HEK293 (cell line): ENCODE data around the gene RAP1A.
A peak's percentile ranks its signal among the peaks of the same experiment; 100 is the strongest.

ENCODE experiments used
- CTCF ChIA-PET: fragments of 350-600 bp; formaldehyde crosslinking; extraction: SDS; loops from one replicate; lab custom pipeline; 2021; ENCODE audit warnings: antibody characterized with exemption; lab: Yijun Ruan, JAX
- POLR2A ChIA-PET: fragments of 300-600 bp; formaldehyde crosslinking; extraction: SDS; loops from one replicate; lab custom pipeline; 2020; ENCODE audit warnings: antibody characterized with exemption, inconsistent platforms; lab: Yijun Ruan, JAX
- H3K27ac ChIP-seq: fragments of 200-500 bp; sonication (Bioruptor generic); 2 replicates; pipeline ENCODE4 v1.5.1; 2014; ENCODE audit warnings: low read depth, low read length, control low read depth, inconsistent platforms; ENCODE audit errors: extremely low read depth
- H3K36me3 ChIP-seq, 2 experiments: fragments of 200-500 bp in 1 of 2; sonication (Bioruptor generic) in 1 of 2; 1 replicate in 1 of 2; 2 replicates in 1 of 2; pipeline ENCODE4 v1.5.1; 2014 to 2017; ENCODE audit warnings: inconsistent platforms in 2 of 2, low read length in 2 of 2; ENCODE audit not compliant: control insufficient read depth in 2 of 2, insufficient read depth in 1 of 2
- H3K4me1 ChIP-seq: fragments of 200-500 bp; sonication (Bioruptor generic); 2 replicates; pipeline ENCODE4 v1.5.1; 2014; ENCODE audit warnings: mild to moderate bottlenecking, low read length, inconsistent platforms; ENCODE audit not compliant: control insufficient read depth, insufficient read depth
- H3K4me3 ChIP-seq: 2 replicates; pipeline ENCODE4 v1.5.1; 2011; ENCODE audit warnings: low read depth, mild to moderate bottlenecking, control low read depth, low read length, moderate library complexity
- H3K9me3 ChIP-seq: fragments of 200-500 bp; sonication (Bioruptor generic); 2 replicates; pipeline ENCODE4 v1.5.1; 2014; ENCODE audit warnings: low read depth, low read length, inconsistent platforms; ENCODE audit not compliant: control insufficient read depth, insufficient read depth
- AEBP2 ChIP-seq: fragments of 450-650 bp; formaldehyde crosslinking; IDR thresholded peaks from 2 replicates; pipeline ENCODE4 v1.5.1; 2016; ENCODE audit warnings: missing biosample characterization, missing genetic modification characterization, borderline replicate concordance
- PRDM10 ChIP-seq: fragments of 450-650 bp; formaldehyde crosslinking; IDR thresholded peaks from 2 replicates; pipeline ENCODE4 v1.5.1; 2016; ENCODE audit warnings: missing biosample characterization, missing genetic modification characterization
- TRIM28 ChIP-seq: IDR thresholded peaks from 2 replicates; pipeline ENCODE4 v1.6.1; 2011; ENCODE audit warnings: low read length, control low read depth, borderline replicate concordance
- ZBTB21 ChIP-seq: fragments of 450-650 bp; formaldehyde crosslinking; IDR thresholded peaks from 2 replicates; pipeline ENCODE4 v1.5.1; 2017; ENCODE audit warnings: missing biosample characterization, missing genetic modification characterization
- ZNF311 ChIP-seq: fragments of 450-650 bp; formaldehyde crosslinking; IDR thresholded peaks from 2 replicates; pipeline ENCODE4 v1.5.1; 2017; ENCODE audit warnings: missing biosample characterization, missing genetic modification characterization, borderline replicate concordance
- ZNF362 ChIP-seq: fragments of 450-650 bp; formaldehyde crosslinking; IDR thresholded peaks from 2 replicates; pipeline ENCODE4 v1.5.1; 2016; ENCODE audit warnings: missing biosample characterization, missing genetic modification characterization
- ZNF366 ChIP-seq: fragments of 450-650 bp; formaldehyde crosslinking; conservative IDR thresholded peaks from 2 replicates; pipeline ENCODE4 v1.5.1; 2016; ENCODE audit warnings: missing biosample characterization, missing genetic modification characterization
- ZNF416 ChIP-seq: fragments of 450-650 bp; formaldehyde crosslinking; IDR thresholded peaks from 2 replicates; pipeline ENCODE4 v1.5.1; 2016; ENCODE audit warnings: missing biosample characterization, missing genetic modification characterization
- ZNF660 ChIP-seq: fragments of 450-650 bp; IDR thresholded peaks from 2 replicates; pipeline ENCODE4 v1.5.1; 2018; ENCODE audit warnings: missing biosample characterization, mild to moderate bottlenecking, missing genetic modification characterization
- ZNF670 ChIP-seq: fragments of 450-650 bp; formaldehyde crosslinking; IDR thresholded peaks from 2 replicates; pipeline ENCODE4 v1.5.1; 2016; ENCODE audit warnings: missing biosample characterization, missing genetic modification characterization, low read depth
- ZNF747 ChIP-seq: fragments of 450-650 bp; formaldehyde crosslinking; IDR thresholded peaks from 2 replicates; pipeline ENCODE4 v1.5.1; 2016; ENCODE audit warnings: missing biosample characterization, missing genetic modification characterization
- ZSCAN5A ChIP-seq: fragments of 450-650 bp; formaldehyde crosslinking; IDR thresholded peaks from 2 replicates; pipeline ENCODE4 v1.5.1; 2016; ENCODE audit warnings: missing biosample characterization, missing genetic modification characterization

The RAP1A gene

GRCh38 chr1:111745675-111746613 lies 126.4 kb downstream of the RAP1A start:
- CTCF ChIA-PET: interaction anchor here (0.6 to 6.9 kb wide), 5 partner anchors 10 to 238 kb away, joined by 3 to 69 read pairs (median 5); no protein-coding TSS in a partner anchor
- Histone ChIP-seq H3K4me3 (no peak overlapping the region), H3K27ac (no peak overlapping the region), H3K4me1 (no peaks in the 10 kb centered on the region), H3K9me3 (no peaks in the 10 kb centered on the region)
- POLR2A ChIA-PET: no interaction called here
- TF ChIP-seq ZNF416 (tag by site-specific recombination) (no peak), ZNF660 (tag by site-specific recombination) (0 out of 2 replicates have a peak, but pooled peaks have one; percentile 12)
- TF ChIP-seq, all 188 proteins: peak for 1
- H3K36me3 ChIP-seq: no peaks in the 10 kb centered on the region

GRCh38 chr1:111746614-111746999 lies 127.0 kb downstream of the RAP1A start:
- Histone ChIP-seq H3K27ac (no peak overlapping the region), H3K4me3 (no peak overlapping the region), H3K4me1 (no peaks in the 10 kb centered on the region)
- POLR2A ChIA-PET: interaction anchor here (0.6 kb wide), 1 partner anchor 193 kb away, joined by 4 read pairs; no protein-coding TSS in a partner anchor
- CTCF ChIA-PET: interaction anchor here (0.6 to 6.9 kb wide), 15 partner anchors 9 to 307 kb away, joined by 3 to 69 read pairs (median 4); partner anchors contain the start of gene INKA2
- TF ChIP-seq ZNF747 (tag by site-specific recombination) (no peak), ZNF362 (no peak), ZSCAN5A (tag by site-specific recombination) (no peak), PRDM10 (tag by site-specific recombination) (no peak), ZNF311 (no peak), ZNF670 (tag by site-specific recombination) (no peak)
- TF ChIP-seq, all 188 proteins: peak for 0
- H3K9me3 ChIP-seq: no peaks in the 10 kb centered on the region
- no peaks in the 10 kb centered on the region for H3K36me3 ChIP-seq

- Histone ChIP-seq H3K4me1 (no peaks in the 10 kb centered on the region), H3K4me3 (no peak overlapping the region), H3K9me3 (no peaks in the 10 kb centered on the region), H3K27ac (no peak overlapping the region), H3K36me3 (no peaks in the 10 kb centered on the region)
- ChIA-PET POLR2A (interaction anchor here (0.5 to 0.6 kb wide), 2 partner anchors 9 to 194 kb away, joined by 3 to 4 read pairs; partner anchors contain the start of gene DDX20), CTCF (interaction anchor here (0.6 to 6.9 kb wide), 18 partner anchors 10 to 822 kb away, joined by 3 to 69 read pairs (median 4); partner anchors contain the start of gene INKA2)
- TF ChIP-seq TRIM28 (peak; percentile 99), ZBTB21 (tag by site-specific recombination) (no peak), AEBP2 (tag by site-specific recombination) (no peak), PRDM10 (tag by site-specific recombination) (no peak), ZNF366 (no peak)
Measured at GRCh38 chr1:111747282-111747734, 127.7 kb downstream of the RAP1A start.
